OCI-LY1 (cell line): Measurements from ENCODE around the gene C1QB.

Source experiments
- H2AFZ ChIP-seq: fragments of 200-600 bp; sonication (generic), shearing (Covaris generic); 2 replicates; pipeline ENCODE4 v1.6.0; 2014; ENCODE audit warnings: antibody characterized with exemption, mild to moderate bottlenecking, low read length
- H3F3A ChIP-seq: fragments of 200-600 bp; sonication (generic), shearing (Covaris generic); 2 replicates; pipeline ENCODE4 v1.6.0; 2014; ENCODE audit warnings: mild to moderate bottlenecking, antibody characterized with exemption, low read length, moderate library complexity; ENCODE audit not compliant: insufficient read depth
- H3K27ac ChIP-seq: fragments of 200-600 bp; sonication (generic); 2 replicates; pipeline ENCODE4 v1.5.1; 2014; ENCODE audit warnings: low read length, mixed run types, mild to moderate bottlenecking, low read depth; ENCODE audit not compliant: poor library complexity, severe bottlenecking
- H3K27me3 ChIP-seq: fragments of 200-600 bp; sonication (generic); 2 replicates; pipeline ENCODE4 v1.6.0; 2014; ENCODE audit warnings: antibody characterized with exemption, mild to moderate bottlenecking, low read length, moderate library complexity; ENCODE audit not compliant: insufficient read depth
- H3K36me3 ChIP-seq: fragments of 200-600 bp; sonication (generic); 2 replicates; pipeline ENCODE4 v1.6.1; 2014; ENCODE audit warnings: mild to moderate bottlenecking, antibody characterized with exemption, low read length, moderate library complexity, mixed read lengths; ENCODE audit not compliant: insufficient read depth
- H3K4me1 ChIP-seq: fragments of 200-600 bp; sonication (generic); 2 replicates; pipeline ENCODE4 v1.5.1; 2014; ENCODE audit warnings: mild to moderate bottlenecking, low read length, moderate library complexity; ENCODE audit not compliant: insufficient read depth, severe bottlenecking
- H3K4me2 ChIP-seq: fragments of 200-600 bp; sonication (generic), shearing (Covaris generic); 2 replicates; pipeline ENCODE4 v1.6.1; 2014; ENCODE audit warnings: low read length
- H3K4me3 ChIP-seq: fragments of 200-600 bp; sonication (generic); 2 replicates; pipeline ENCODE4 v1.5.1; 2014; ENCODE audit warnings: low read length, low read depth, mild to moderate bottlenecking, mixed read lengths; ENCODE audit not compliant: poor library complexity, severe bottlenecking
- H3K79me2 ChIP-seq: fragments of 200-600 bp; shearing (Covaris generic); 2 replicates; pipeline ENCODE4 v1.6.1; 2016; ENCODE audit warnings: mixed run types, low read length, mixed read lengths; ENCODE audit not compliant: insufficient read depth
- H3K9ac ChIP-seq: fragments of 200-600 bp; sonication (generic), shearing (Covaris generic); 2 replicates; pipeline ENCODE4 v1.6.1; 2014; ENCODE audit warnings: mild to moderate bottlenecking, low read length, mixed read lengths
- H3K9me2 ChIP-seq: fragments of 200-600 bp; sonication (generic), shearing (Covaris generic); 2 replicates; pipeline ENCODE4 v1.6.1; 2014; ENCODE audit warnings: low read depth, mild to moderate bottlenecking, low read length, mixed read lengths
- H3K9me3 ChIP-seq: fragments of 200-600 bp; shearing (Covaris generic); 2 replicates; pipeline ENCODE4 v1.6.1; 2014; ENCODE audit warnings: low read length, mixed read lengths
- H4K20me1 ChIP-seq: fragments of 200-600 bp; sonication (generic), shearing (Covaris generic); 2 replicates; pipeline ENCODE4 v1.6.0; 2016; ENCODE audit warnings: mild to moderate bottlenecking, low read length; ENCODE audit not compliant: insufficient read depth
- CTCF ChIP-seq: fragments of 200-600 bp; sonication (generic), shearing (Covaris generic); IDR thresholded peaks from 2 replicates; pipeline ENCODE4 v1.5.1; 2017; ENCODE audit warnings: mild to moderate bottlenecking, antibody characterized with exemption, low read length, moderate library complexity, mixed read lengths
- EZH2 ChIP-seq: fragments of 200-600 bp; sonication (generic), shearing (Covaris generic); IDR thresholded peaks from 2 replicates; pipeline ENCODE4 v1.8.0; 2017; ENCODE audit warnings: borderline replicate concordance, mixed run types, mild to moderate bottlenecking, antibody characterized with exemption, low read length, moderate library complexity, mixed read lengths

C1QB gene

GRCh38 chr1:22688466-22688865 lies 35.4 kb downstream of the C1QB start:
- Histone ChIP-seq H3K9me2 (no peaks in the 10 kb centered on the region), H2AFZ (no peak overlapping the region), H4K20me1 (no peaks in the 10 kb centered on the region), H3K79me2 (no peaks in the 10 kb centered on the region), H3K27me3 (no peaks in the 10 kb centered on the region), H3K36me3 (no peaks in the 10 kb centered on the region), H3K27ac (no peak overlapping the region), H3K4me1 (no peaks in the 10 kb centered on the region), H3K9ac (no peak overlapping the region), H3K4me3 (no peak overlapping the region), H3K4me2 (no peak overlapping the region), H3F3A (no peaks in the 10 kb centered on the region), H3K9me3 (no peaks in the 10 kb centered on the region)
- TF ChIP-seq EZH2 (no peak), CTCF (no peak)

GRCh38 chr1:22689505-22689904 lies 36.5 kb downstream of the C1QB start:
- no peak for TF ChIP-seq EZH2
- TF ChIP-seq CTCF: no peak
- Histone ChIP-seq H3K4me1 (no peaks in the 10 kb centered on the region), H3K9me3 (no peaks in the 10 kb centered on the region), H3K9me2 (no peaks in the 10 kb centered on the region), H3K4me2 (no peak overlapping the region), H3K79me2 (no peaks in the 10 kb centered on the region), H3K9ac (no peak overlapping the region), H3K27ac (no peak overlapping the region), H3K4me3 (no peak overlapping the region), H2AFZ (no peak overlapping the region), H3K27me3 (no peaks in the 10 kb centered on the region), H3F3A (no peaks in the 10 kb centered on the region), H4K20me1 (no peaks in the 10 kb centered on the region), H3K36me3 (no peaks in the 10 kb centered on the region)

- no peak overlapping the region for H3K9ac ChIP-seq
- H4K20me1 ChIP-seq: no peaks in the 10 kb centered on the region
- H3K27me3 ChIP-seq: no peaks in the 10 kb centered on the region
- no peak overlapping the region for H3K4me3 ChIP-seq
- H3K4me2 ChIP-seq: no peak overlapping the region
- H3K27ac ChIP-seq: no peak overlapping the region
- TF ChIP-seq CTCF (no peak), EZH2 (no peak)
- H3K9me2 ChIP-seq: no peaks in the 10 kb centered on the region
- no peaks in the 10 kb centered on the region for H3K36me3 ChIP-seq
- H3F3A ChIP-seq: no peaks in the 10 kb centered on the region
- no peaks in the 10 kb centered on the region for H3K79me2 ChIP-seq
- H3K9me3 ChIP-seq: no peaks in the 10 kb centered on the region
- H3K4me1 ChIP-seq: no peaks in the 10 kb centered on the region
- H2AFZ ChIP-seq: no peak overlapping the region
These were observed 38.2 kb downstream of the C1QB start for GRCh38 chr1:22691031-22691753.
